Astrocyte of the spinal cord (primary cell): ENCODE results near the gene KCNIP4.

Experiments used
- DNase-seq: peaks from one replicate; pipeline ENCODE4 v3.0.0; 2011; ENCODE audit warnings: low read depth, low spot score
- H3K4me3 ChIP-seq: 2 replicates; pipeline ENCODE4 v1.5.1; 2011; ENCODE audit warnings: low read depth, mild to moderate bottlenecking, low read length, moderate library complexity
- CTCF ChIP-seq: IDR thresholded peaks from 2 replicates; pipeline ENCODE4 v1.5.1; 2012; ENCODE audit warnings: low read depth, mild to moderate bottlenecking, low read length, inconsistent platforms
- in situ Hi-C: cut with HindIII; loops from 2 replicates; pipeline ENCODE4 v1.10.0; 2017; ENCODE audit warnings: low sequenced_read_pairs

Gene KCNIP4

DNA sequence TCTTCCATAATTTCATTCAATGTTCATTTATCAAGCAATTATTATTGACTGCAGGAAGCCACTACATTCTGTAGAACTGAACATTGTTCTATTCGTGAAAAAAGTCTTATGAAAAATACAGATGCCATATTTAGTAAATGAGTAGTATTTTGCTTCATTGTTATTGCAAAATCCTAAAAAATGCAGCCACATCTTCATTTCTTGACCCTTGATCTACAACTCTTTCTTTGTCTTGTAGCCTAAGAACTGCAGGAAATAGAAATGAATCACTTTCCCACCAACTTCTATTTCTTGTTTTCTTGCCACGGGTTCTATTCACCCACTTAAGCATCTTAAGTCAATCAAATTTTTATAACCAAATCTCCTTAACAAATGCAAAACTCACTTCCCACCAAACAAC, 63.3 kb downstream of the KCNIP4 start:
- peak; percentile 29 for DNase-seq
- no peak for TF ChIP-seq CTCF
- H3K4me3 ChIP-seq = no peak overlapping the region
- in situ Hi-C loops = no loop called here

DNA sequence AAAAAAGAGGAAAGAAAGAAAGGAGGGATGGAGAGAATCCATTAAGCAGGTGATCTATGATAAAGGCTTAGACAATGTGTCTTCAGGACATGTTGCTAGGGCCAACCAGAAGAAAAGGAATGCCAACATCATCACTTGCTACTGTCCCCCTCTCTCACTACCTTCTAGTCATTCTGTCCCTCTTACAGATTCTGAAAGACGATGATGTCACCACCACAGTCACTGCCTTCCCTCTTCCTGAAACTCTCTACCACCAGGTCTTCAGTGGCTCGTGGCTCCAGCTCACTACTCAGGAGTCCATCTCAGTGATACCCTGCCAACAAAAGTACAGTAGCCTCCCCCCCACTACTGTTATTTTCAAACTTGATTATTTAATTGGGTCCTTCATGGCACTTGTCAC, 64.0 kb downstream of the KCNIP4 start:
- no peak for TF ChIP-seq CTCF
- in situ Hi-C loops = no loop called here
- no peak overlapping the region for H3K4me3 ChIP-seq
- DNase-seq = no peak

- no peak for TF ChIP-seq CTCF
- DNase-seq = peak; percentile 49
- H3K4me3 ChIP-seq = no peak overlapping the region
- in situ Hi-C loops = no loop called here
Measured at GRCh38 chr4:21882051-21882839, 66.3 kb downstream of the KCNIP4 start.

- H3K4me3 ChIP-seq = no peak overlapping the region
- in situ Hi-C loops = no loop called here
- peak; percentile 25 for DNase-seq
- TF ChIP-seq CTCF = peak; percentile 32
Measured at GRCh38 chr4:21879187-21879586, 69.4 kb downstream of the KCNIP4 start.

GRCh38 chr4:21876711-21877110, 71.9 kb downstream of the KCNIP4 start:
- H3K4me3 ChIP-seq = no peak overlapping the region
- in situ Hi-C loops = no loop called here
- DNase-seq = no peak
- TF ChIP-seq CTCF = no peak

DNA sequence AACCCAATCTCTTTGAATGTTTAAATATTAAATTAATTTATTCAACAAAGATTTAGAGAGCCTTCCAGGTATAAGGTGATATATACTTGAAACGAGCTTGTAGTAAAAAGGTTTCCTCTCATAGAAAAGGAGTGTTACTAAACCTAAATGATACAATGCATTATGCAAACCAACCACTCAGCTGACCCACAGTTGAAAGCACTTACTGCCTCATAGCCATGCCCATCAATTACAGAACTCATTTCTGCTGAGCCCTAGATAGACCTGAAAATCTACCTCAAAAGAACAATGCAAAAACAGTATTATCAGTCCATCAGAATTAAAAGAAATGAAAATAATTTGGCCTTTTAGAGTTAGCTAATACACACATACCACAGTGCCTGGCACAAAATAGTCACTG, 75.4 kb downstream of the KCNIP4 start:
- no peak for TF ChIP-seq CTCF
- in situ Hi-C loops = no loop called here

GRCh38 chr4:21872101-21872500, 76.5 kb downstream of the KCNIP4 start:
- TF ChIP-seq CTCF = no peak
- H3K4me3 ChIP-seq = no peak overlapping the region
- no peak for DNase-seq
- in situ Hi-C loops = no loop called here

More for the DNA sequence above, 75.4 kb downstream of the KCNIP4 start:
- DNase-seq = no peak
- H3K4me3 ChIP-seq = no peak overlapping the region
